NCI-H1417 (cell line): ENCODE data around the gene ALPG.
"Not testable (repeated sequence)": the region's sequence is repeated elsewhere in the genome, so short reads cannot be mapped to it uniquely, and the experiment has no call there.

Experiments
- DNase-seq, 3 experiments: peaks; one replicate each; lab custom pipeline; 2025; lab: John Stamatoyannopoulos, UW

ALPG gene

GRCh38 chr2:232377319-232377718 is 29.3 kb upstream of the ALPG start:
- no peak for DNase-seq

- DNase-seq = no peak
These were observed 28.6 kb upstream of the ALPG start for GRCh38 chr2:232377841-232378734.

- not testable (repeated sequence) for DNase-seq
These were observed 27.9 kb upstream of the ALPG start, which contains the start of gene ALPP for GRCh38 chr2:232378735-232379151. Gene ALPP, plus strand, starts transcription at chr2:232378751. Its CDS starts 52 bp downstream, at chr2:232378803.

GRCh38 chr2:232379610-232380590 is 26.7 kb upstream of the ALPG start:
- not testable (repeated sequence) for DNase-seq

- DNase-seq = not testable (repeated sequence)
These were observed 25.2 kb upstream of the ALPG start for GRCh38 chr2:232381204-232382031.

GRCh38 chr2:232382331-232383225 is 24.1 kb upstream of the ALPG start:
- no peak for DNase-seq

GRCh38 chr2:232384466-232384865 is 22.2 kb upstream of the ALPG start:
- no peak for DNase-seq

GRCh38 chr2:232385058-232385457 is 21.6 kb upstream of the ALPG start:
- DNase-seq = not testable (repeated sequence)

GRCh38 chr2:232385660-232386489 is 20.8 kb upstream of the ALPG start:
- DNase-seq = no peak

- DNase-seq = no peak
These were observed 20.2 kb upstream of the ALPG start for GRCh38 chr2:232386490-232386739.

GRCh38 chr2:232386740-232387450 is 19.7 kb upstream of the ALPG start:
- no peak for DNase-seq

GRCh38 chr2:232387451-232388171 is 19.0 kb upstream of the ALPG start:
- DNase-seq = no peak

GRCh38 chr2:232388324-232388891 is 18.2 kb upstream of the ALPG start:
- no peak for DNase-seq

- no peak for DNase-seq
These were observed 17.3 kb upstream of the ALPG start for GRCh38 chr2:232389327-232389726.

- DNase-seq = no peak
These were observed 16.0 kb upstream of the ALPG start for GRCh38 chr2:232390661-232391060.

GRCh38 chr2:232393556-232393955 is 13.1 kb upstream of the ALPG start:
- no peak for DNase-seq

- DNase-seq = not testable (repeated sequence)
These were observed 12.2 kb upstream of the ALPG start for GRCh38 chr2:232394431-232394830.

- DNase-seq = no peak
These were observed 11.1 kb upstream of the ALPG start for GRCh38 chr2:232395586-232395985.
